ENCODE measurements around the gene CDKN2B. TPM values are rescaled to one million over a fixed set of nuclear protein-coding genes. Genes with fewer than 3 reads are reported as not detected.

The CDKN2B gene
- total RNA-seq, 1 donor: 0.63 TPM

DNA sequence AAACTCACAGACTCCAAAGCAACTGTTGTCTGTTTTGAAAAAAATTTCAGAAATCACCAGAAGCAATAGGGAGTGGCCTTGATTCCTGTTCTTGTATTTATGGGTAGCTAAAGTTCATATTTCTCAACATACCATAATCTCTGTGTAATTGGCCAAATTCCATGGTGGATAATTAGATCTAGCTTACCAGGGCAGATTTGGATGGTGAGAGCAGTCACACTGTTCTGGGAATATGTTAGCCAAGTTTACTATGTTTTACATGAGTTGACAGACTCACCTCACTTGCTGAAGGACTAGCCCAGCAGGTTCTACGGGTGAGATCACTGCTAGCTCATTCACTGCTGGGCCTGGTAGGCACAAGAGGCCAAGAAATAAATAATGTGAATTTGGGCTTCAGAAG, 32.7 kb upstream of the CDKN2B start:
- Histone ChIP-seq H3K4me3 (ENCODE audit: low read length) (no peak overlapping the region), H3K27me3 (ENCODE audit: insufficient read depth, low read length) (peaks cover 12% of the 10 kb centered on the region), H3K9me3 (ENCODE audit: low read depth, low read length) (no peaks in the 10 kb centered on the region), H3K4me1 (ENCODE audit: insufficient read depth, low read length) (peaks cover 12% of the 10 kb centered on the region)

DNA sequence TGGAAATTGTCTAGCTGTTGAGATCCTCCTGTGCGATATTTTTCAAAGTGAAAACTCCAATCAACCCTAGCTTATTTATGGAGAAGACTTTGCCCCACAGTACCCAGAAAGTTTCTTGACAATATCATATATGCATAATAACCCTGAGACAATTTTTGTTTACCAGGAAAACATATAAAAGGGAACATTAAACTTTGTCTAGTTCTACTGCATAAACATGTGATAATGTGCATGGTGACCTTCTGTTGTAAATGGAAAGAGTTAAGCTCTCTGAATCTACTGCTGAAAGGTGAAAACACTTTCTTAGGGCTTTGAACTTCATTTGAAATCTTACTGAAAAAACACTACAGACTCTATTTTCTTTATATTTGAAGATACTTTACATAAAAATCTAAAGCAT, 32.2 kb upstream of the CDKN2B start:
- peaks cover 12% of the 10 kb centered on the region for H3K27me3 ChIP-seq (ENCODE audit: insufficient read depth, low read length)
- H3K4me1 ChIP-seq (ENCODE audit: insufficient read depth, low read length): peaks cover 13% of the 10 kb centered on the region
- no peak overlapping the region for H3K4me3 ChIP-seq (ENCODE audit: low read length)
- no peaks in the 10 kb centered on the region for H3K9me3 ChIP-seq (ENCODE audit: low read depth, low read length)

DNA sequence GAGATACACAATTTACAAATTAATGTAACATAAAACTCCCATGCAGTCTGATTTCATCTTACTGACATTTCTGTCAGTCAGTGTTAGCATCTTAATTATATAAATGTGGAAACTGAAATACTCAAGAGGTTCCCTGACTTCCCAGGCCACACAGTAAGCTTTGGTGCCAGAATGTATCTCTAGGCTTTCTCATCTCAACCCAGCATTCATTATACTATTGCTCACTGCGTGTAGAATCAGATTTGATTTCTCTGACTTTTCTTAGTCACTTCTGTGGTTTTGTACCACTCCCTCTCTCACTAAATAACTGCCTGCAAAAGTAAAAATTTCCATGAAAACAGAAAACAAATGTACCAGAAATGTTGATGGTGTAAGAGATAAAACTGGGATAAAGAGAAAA, 31.7 kb upstream of the CDKN2B start:
- H3K9me3 ChIP-seq (ENCODE audit: low read depth, low read length): no peaks in the 10 kb centered on the region
- H3K4me3 ChIP-seq (ENCODE audit: low read length): no peak overlapping the region
- H3K27me3 ChIP-seq (ENCODE audit: insufficient read depth, low read length): peaks cover 12% of the 10 kb centered on the region
- peaks cover 15% of the 10 kb centered on the region for H3K4me1 ChIP-seq (ENCODE audit: insufficient read depth, low read length)

- Histone ChIP-seq H3K4me3 (ENCODE audit: low read length) (no peak overlapping the region), H3K27me3 (ENCODE audit: insufficient read depth, low read length) (peaks cover 9% of the 10 kb centered on the region), H3K9me3 (ENCODE audit: low read depth, low read length) (no peaks in the 10 kb centered on the region), H3K4me1 (ENCODE audit: insufficient read depth, low read length) (peaks cover 23% of the 10 kb centered on the region)
Observed at GRCh38 chr9:22039258-22039657, 30.2 kb upstream of the CDKN2B start.

GRCh38 chr9:22037954-22038690, 29.0 kb upstream of the CDKN2B start:
- Histone ChIP-seq H3K27me3 (ENCODE audit: insufficient read depth, low read length) (peaks cover 2% of the 10 kb centered on the region), H3K9me3 (ENCODE audit: low read depth, low read length) (no peaks in the 10 kb centered on the region), H3K4me3 (ENCODE audit: low read length) (no peak overlapping the region), H3K4me1 (ENCODE audit: insufficient read depth, low read length) (peaks cover 23% of the 10 kb centered on the region)

DNA sequence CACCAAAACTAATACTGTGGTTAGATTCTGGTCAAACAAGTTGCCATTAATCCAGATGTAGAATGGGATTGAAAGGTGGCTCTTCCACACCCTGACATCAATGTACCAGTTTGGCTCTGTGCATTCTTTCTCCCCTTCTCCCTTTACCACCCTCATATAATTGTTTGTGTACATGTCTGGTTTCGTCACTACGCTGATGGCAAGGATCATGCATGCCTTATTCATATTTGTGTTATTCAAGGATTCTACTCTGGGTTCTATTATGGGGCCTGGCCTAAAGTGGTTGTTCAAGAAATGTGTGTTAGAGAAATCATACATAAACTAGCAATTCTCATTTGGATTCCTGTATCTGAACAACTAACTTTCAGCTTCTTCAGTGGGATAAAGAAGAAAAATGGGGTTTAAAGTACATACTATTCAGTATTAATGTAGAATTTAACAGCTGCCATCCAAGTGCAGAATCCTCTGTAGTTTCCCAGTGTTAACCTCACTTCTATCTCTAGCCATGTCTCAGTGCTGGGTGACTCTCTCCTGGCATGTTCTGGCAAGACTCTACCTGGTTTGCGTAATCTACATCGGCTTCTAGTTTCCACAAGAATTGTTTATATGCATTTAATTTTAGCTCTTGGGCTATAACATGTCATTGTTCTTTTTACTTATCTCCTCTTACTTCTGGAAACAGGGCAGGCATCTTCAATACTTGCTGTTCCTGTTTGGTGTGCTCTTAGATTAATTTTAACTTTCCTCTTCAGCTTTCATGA, 27.9 kb upstream of the CDKN2B start:
- Histone ChIP-seq H3K4me3 (ENCODE audit: low read length) (no peak overlapping the region), H3K27me3 (ENCODE audit: insufficient read depth, low read length) (peaks cover 2% of the 10 kb centered on the region), H3K4me1 (ENCODE audit: insufficient read depth, low read length) (peaks cover 23% of the 10 kb centered on the region), H3K9me3 (ENCODE audit: low read depth, low read length) (no peaks in the 10 kb centered on the region)

DNA sequence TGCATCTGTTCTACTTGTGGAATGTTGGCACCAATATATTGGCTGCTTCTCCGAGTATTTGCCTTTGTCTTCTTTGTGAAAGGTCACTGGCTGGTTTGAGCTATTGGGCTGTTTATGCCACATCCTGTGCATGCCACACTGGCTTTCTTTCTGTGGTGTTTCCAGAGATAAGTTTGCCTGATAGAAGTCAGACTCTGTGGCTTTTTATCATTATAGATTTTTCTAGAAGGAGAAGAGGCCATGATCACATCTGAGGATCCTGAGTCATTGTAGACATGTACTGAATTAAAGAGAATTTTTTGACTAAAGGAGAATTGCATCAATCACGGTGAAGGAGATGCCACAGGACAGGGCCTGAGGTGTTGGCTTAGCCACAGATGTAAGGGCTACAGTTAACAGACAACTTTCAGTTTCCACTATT, 26.5 kb upstream of the CDKN2B start:
- Histone ChIP-seq H3K4me1 (ENCODE audit: insufficient read depth, low read length) (peaks cover 29% of the 10 kb centered on the region), H3K27me3 (ENCODE audit: insufficient read depth, low read length) (no peaks in the 10 kb centered on the region), H3K4me3 (ENCODE audit: low read length) (no peak overlapping the region), H3K9me3 (ENCODE audit: low read depth, low read length) (no peaks in the 10 kb centered on the region)

GRCh38 chr9:22033012-22033630, 24.0 kb upstream of the CDKN2B start:
- no peak overlapping the region for H3K4me3 ChIP-seq (ENCODE audit: low read length)

GRCh38 chr9:22031655-22032411, 22.7 kb upstream of the CDKN2B start:
- no peak overlapping the region for H3K4me3 ChIP-seq (ENCODE audit: low read length)
- H3K4me1 ChIP-seq (ENCODE audit: insufficient read depth, low read length): peaks cover 31% of the 10 kb centered on the region
- no peaks in the 10 kb centered on the region for H3K27me3 ChIP-seq (ENCODE audit: insufficient read depth, low read length)
- no peaks in the 10 kb centered on the region for H3K9me3 ChIP-seq (ENCODE audit: low read depth, low read length)

More at GRCh38 chr9:22033012-22033630, 24.0 kb upstream of the CDKN2B start:
- H3K27me3 ChIP-seq (ENCODE audit: insufficient read depth, low read length): no peaks in the 10 kb centered on the region
- peaks cover 39% of the 10 kb centered on the region for H3K4me1 ChIP-seq (ENCODE audit: insufficient read depth, low read length)
- H3K9me3 ChIP-seq (ENCODE audit: low read depth, low read length): no peaks in the 10 kb centered on the region

DNA sequence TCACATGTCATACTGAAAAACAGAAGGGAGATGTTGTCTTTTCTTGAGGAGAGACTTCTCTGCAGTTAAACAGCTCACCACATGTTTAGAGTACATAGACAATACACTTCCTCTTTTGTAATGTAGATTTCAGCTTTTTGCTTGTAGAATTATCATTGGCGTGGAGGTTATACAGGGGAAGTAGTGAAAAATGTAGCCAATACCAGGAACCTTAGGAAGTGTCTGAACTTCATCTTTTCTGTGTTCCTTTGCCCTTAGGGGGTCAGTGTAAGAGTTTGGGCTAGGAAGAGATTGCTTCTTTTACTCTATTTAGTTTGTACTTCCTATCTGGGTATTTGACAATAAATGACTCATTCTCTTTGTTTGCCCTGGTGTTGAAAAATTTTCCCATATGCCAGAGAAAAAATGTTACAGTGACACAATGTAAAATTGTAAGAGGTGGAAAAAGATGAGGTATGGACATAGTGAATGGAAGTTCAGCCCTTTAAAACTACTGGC, 21.0 kb upstream of the CDKN2B start:
- peaks cover 21% of the 10 kb centered on the region for H3K4me1 ChIP-seq (ENCODE audit: insufficient read depth, low read length)

GRCh38 chr9:22029231-22029630, 20.1 kb upstream of the CDKN2B start:
- H3K27me3 ChIP-seq (ENCODE audit: insufficient read depth, low read length): no peaks in the 10 kb centered on the region
- H3K4me3 ChIP-seq (ENCODE audit: low read length): no peak overlapping the region
- peaks cover 19% of the 10 kb centered on the region for H3K4me1 ChIP-seq (ENCODE audit: insufficient read depth, low read length)

More for the DNA sequence above, 21.0 kb upstream of the CDKN2B start:
- Histone ChIP-seq H3K9me3 (ENCODE audit: low read depth, low read length) (no peaks in the 10 kb centered on the region), H3K27me3 (ENCODE audit: insufficient read depth, low read length) (no peaks in the 10 kb centered on the region), H3K4me3 (ENCODE audit: low read length) (no peak overlapping the region)

DNA sequence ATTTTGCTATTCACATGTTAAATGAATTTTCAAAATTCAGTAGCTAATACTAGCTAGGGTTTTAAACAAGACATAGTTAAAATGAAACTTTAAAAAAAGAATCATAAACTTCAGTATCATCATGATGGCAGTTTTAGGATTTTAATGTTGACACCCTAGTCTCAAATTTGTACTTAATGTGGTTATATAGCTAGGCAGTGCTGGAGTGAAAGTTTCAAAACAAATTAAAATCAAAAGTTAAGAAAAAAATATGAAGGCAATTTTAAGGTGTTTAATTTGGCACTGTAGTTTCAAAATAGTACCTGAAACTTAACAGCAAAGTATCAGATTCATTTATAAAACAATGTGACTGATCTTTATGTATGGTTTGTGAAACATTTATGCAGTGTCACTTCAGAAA, 19.3 kb upstream of the CDKN2B start:
- no peaks in the 10 kb centered on the region for H3K27me3 ChIP-seq (ENCODE audit: insufficient read depth, low read length)
- peaks cover 19% of the 10 kb centered on the region for H3K4me1 ChIP-seq (ENCODE audit: insufficient read depth, low read length)
- no peak overlapping the region for H3K4me3 ChIP-seq (ENCODE audit: low read length)
- H3K9me3 ChIP-seq (ENCODE audit: low read depth, low read length): no peaks in the 10 kb centered on the region

More at GRCh38 chr9:22029231-22029630, 20.1 kb upstream of the CDKN2B start:
- no peaks in the 10 kb centered on the region for H3K9me3 ChIP-seq (ENCODE audit: low read depth, low read length)

DNA sequence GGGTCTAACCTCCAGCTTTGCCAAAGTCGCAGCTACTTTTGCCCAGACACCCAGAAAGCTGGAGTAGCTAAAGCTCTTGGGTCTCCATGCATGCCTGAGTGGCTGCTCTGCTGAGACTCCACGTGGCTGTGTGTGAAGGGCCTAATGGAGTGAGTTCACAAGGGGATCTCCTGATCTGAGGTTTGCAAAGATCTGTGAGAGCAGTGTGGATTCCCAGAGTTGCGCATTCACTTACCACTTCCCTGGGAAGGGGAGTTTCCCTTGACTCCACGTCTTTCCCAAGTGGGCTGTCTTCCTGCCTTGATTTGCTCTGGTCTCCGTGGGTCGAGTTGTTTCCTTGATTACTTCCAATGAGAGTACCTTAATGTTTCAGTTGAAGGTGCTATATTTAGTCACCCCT, 17.6 kb upstream of the CDKN2B start:
- Histone ChIP-seq H3K4me1 (ENCODE audit: insufficient read depth, low read length) (peaks cover 17% of the 10 kb centered on the region), H3K4me3 (ENCODE audit: low read length) (no peak overlapping the region), H3K9me3 (ENCODE audit: low read depth, low read length) (no peaks in the 10 kb centered on the region), H3K27me3 (ENCODE audit: insufficient read depth, low read length) (peaks cover 8% of the 10 kb centered on the region)

DNA sequence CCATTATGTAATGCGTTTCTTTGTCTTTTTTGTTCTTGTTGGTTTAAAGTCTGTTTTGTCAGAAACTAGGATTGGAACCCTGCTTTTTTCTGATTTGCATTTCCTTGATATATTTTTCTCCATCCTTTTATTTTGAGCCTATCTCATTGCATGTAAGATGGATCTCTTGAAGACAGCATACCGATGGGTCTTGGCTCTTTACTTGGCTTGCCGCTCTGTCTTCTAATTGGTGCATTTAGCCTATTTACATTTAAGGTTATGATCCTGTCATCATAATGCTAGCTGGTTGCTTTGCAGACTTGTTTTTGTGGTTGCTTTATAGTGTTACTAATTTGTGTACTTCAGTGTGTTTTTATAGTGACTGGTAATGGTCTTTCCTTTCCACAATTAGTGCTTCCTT, 13.3 kb upstream of the CDKN2B start:
- Histone ChIP-seq H3K27me3 (ENCODE audit: insufficient read depth, low read length) (peaks cover 13% of the 10 kb centered on the region), H3K4me1 (ENCODE audit: insufficient read depth, low read length) (no peaks in the 10 kb centered on the region), H3K9me3 (ENCODE audit: low read depth, low read length) (no peaks in the 10 kb centered on the region), H3K4me3 (ENCODE audit: low read length) (no peak overlapping the region)

Data from mononuclear cell (primary cell).